Loucy (cell line): Measurements from ENCODE around the gene GAD2.

Experiments used
- H2AFZ ChIP-seq: fragments of 200-600 bp; sonication (generic); 2 replicates; pipeline ENCODE4 v1.6.0; 2016; ENCODE audit warnings: antibody characterized with exemption, mild to moderate bottlenecking, low read length, moderate library complexity
- H3F3A ChIP-seq: fragments of 200-600 bp; 2 replicates; pipeline ENCODE4 v1.6.0; 2016; ENCODE audit warnings: antibody characterized with exemption, low read depth, mild to moderate bottlenecking
- H3K27me3 ChIP-seq: fragments of 200-600 bp; sonication (generic); 2 replicates; pipeline ENCODE4 v1.6.1; 2014; ENCODE audit warnings: low read length, mild to moderate bottlenecking; ENCODE audit not compliant: insufficient read depth, poor library complexity, severe bottlenecking
- H3K36me3 ChIP-seq: fragments of 200-600 bp; sonication (generic); 2 replicates; pipeline ENCODE4 v1.6.1; 2016; ENCODE audit warnings: low read length; ENCODE audit not compliant: insufficient read depth
- H3K4me1 ChIP-seq: fragments of 200-600 bp; sonication (generic); 2 replicates; pipeline ENCODE4 v1.5.1; 2014; ENCODE audit warnings: low read length, mild to moderate bottlenecking; ENCODE audit not compliant: insufficient read depth, poor library complexity, severe bottlenecking
- H3K4me2 ChIP-seq: fragments of 200-600 bp; sonication (generic); 2 replicates; pipeline ENCODE4 v1.6.0; 2014; ENCODE audit warnings: antibody characterized with exemption, low read length, low read depth, mild to moderate bottlenecking; ENCODE audit not compliant: poor library complexity, severe bottlenecking
- H3K4me3 ChIP-seq: fragments of 200-600 bp; sonication (generic); 2 replicates; pipeline ENCODE4 v1.5.1; 2014; ENCODE audit warnings: low read length, mild to moderate bottlenecking, mixed read lengths; ENCODE audit not compliant: poor library complexity, severe bottlenecking
- H3K79me2 ChIP-seq: fragments of 200-600 bp; sonication (generic); 2 replicates; pipeline ENCODE4 v1.6.1; 2014; ENCODE audit warnings: low read length; ENCODE audit not compliant: insufficient read depth
- H3K9ac ChIP-seq: fragments of 200-600 bp; sonication (generic); 2 replicates; pipeline ENCODE4 v1.6.0; 2014; ENCODE audit warnings: mild to moderate bottlenecking, low read depth, low read length, moderate library complexity; ENCODE audit not compliant: poor library complexity, severe bottlenecking
- H3K9me2 ChIP-seq: fragments of 200-600 bp; sonication (generic); replicated peaks from 2 replicates; pipeline ENCODE4 v1.6.1; 2016; ENCODE audit warnings: low read depth, low read length, mixed read lengths
- H3K9me3 ChIP-seq: fragments of 200-600 bp; sonication (generic); 2 replicates; pipeline ENCODE4 v1.6.1; 2014; ENCODE audit warnings: mild to moderate bottlenecking, antibody characterized with exemption, low read length, low read depth; ENCODE audit not compliant: insufficient read depth
- H4K20me1 ChIP-seq: fragments of 200-600 bp; sonication (generic); 2 replicates; pipeline ENCODE4 v1.6.0; 2014; ENCODE audit warnings: antibody characterized with exemption, low read length, mild to moderate bottlenecking; ENCODE audit not compliant: insufficient read depth, poor library complexity, severe bottlenecking
- CTCF ChIP-seq: fragments of 200-600 bp; sonication (generic); conservative IDR thresholded peaks from 2 replicates; pipeline ENCODE4 v1.5.1; 2014; ENCODE audit warnings: mild to moderate bottlenecking, antibody characterized with exemption, low read length
- EZH2phosphoT487 ChIP-seq: fragments of 200-600 bp; IDR thresholded peaks from 2 replicates; pipeline ENCODE4 v1.6.1; 2018; ENCODE audit warnings: antibody characterized with exemption, mild to moderate bottlenecking, moderate library complexity, borderline replicate concordance

Gene GAD2

GRCh38 chr10:26269754-26270153 is 53.2 kb downstream of the GAD2 start:
- no peak overlapping the region for H3K9ac ChIP-seq
- no peak overlapping the region for H3K4me2 ChIP-seq
- H3K9me3 ChIP-seq: no peaks in the 10 kb centered on the region
- no peaks in the 10 kb centered on the region for H3K79me2 ChIP-seq
- H4K20me1 ChIP-seq: no peaks in the 10 kb centered on the region
- no peaks in the 10 kb centered on the region for H3K27me3 ChIP-seq
- no peak for TF ChIP-seq EZH2phosphoT487
- TF ChIP-seq CTCF: peak; percentile 59
- no peak overlapping the region for H2AFZ ChIP-seq
- no peaks in the 10 kb centered on the region for H3K9me2 ChIP-seq
- no peak overlapping the region for H3K4me3 ChIP-seq
- no peaks in the 10 kb centered on the region for H3K4me1 ChIP-seq
- H3F3A ChIP-seq: no peaks in the 10 kb centered on the region
- no peaks in the 10 kb centered on the region for H3K36me3 ChIP-seq

- Histone ChIP-seq H3K4me3 (no peak overlapping the region), H4K20me1 (no peaks in the 10 kb centered on the region), H3K9ac (no peak overlapping the region), H3K4me2 (no peak overlapping the region), H2AFZ (no peak overlapping the region), H3K79me2 (no peaks in the 10 kb centered on the region), H3K9me2 (no peaks in the 10 kb centered on the region), H3F3A (no peaks in the 10 kb centered on the region), H3K27me3 (no peaks in the 10 kb centered on the region), H3K9me3 (no peaks in the 10 kb centered on the region), H3K4me1 (no peaks in the 10 kb centered on the region), H3K36me3 (no peaks in the 10 kb centered on the region)
- TF ChIP-seq CTCF (no peak), EZH2phosphoT487 (no peak)
Observed at GRCh38 chr10:26274391-26274790, 57.8 kb downstream of the GAD2 start.

- Histone ChIP-seq H3K4me3 (no peak overlapping the region), H3F3A (no peaks in the 10 kb centered on the region), H3K79me2 (no peaks in the 10 kb centered on the region), H2AFZ (no peak overlapping the region), H3K27me3 (no peaks in the 10 kb centered on the region), H4K20me1 (no peaks in the 10 kb centered on the region), H3K36me3 (no peaks in the 10 kb centered on the region), H3K4me2 (no peak overlapping the region), H3K9me3 (no peaks in the 10 kb centered on the region), H3K9ac (no peak overlapping the region), H3K9me2 (no peaks in the 10 kb centered on the region), H3K4me1 (no peaks in the 10 kb centered on the region)
- TF ChIP-seq CTCF: no peak
- no peak for TF ChIP-seq EZH2phosphoT487
Observed at GRCh38 chr10:26278295-26278694, 61.7 kb downstream of the GAD2 start.
